GM21367 (cell line): ENCODE data around the gene GRIN2B.

Experiments
- ATAC-seq: cut with Tn5 transposase; IDR thresholded peaks from one replicate; pipeline ENCODE4 v1.9.1; 2021; ENCODE audit not compliant: unreplicated experiment

The GRIN2B gene

GRCh38 chr12:13957576-13957975, 23.8 kb downstream of the GRIN2B start:
- ATAC-seq: no peak

GRCh38 chr12:13956060-13956590, 25.3 kb downstream of the GRIN2B start:
- ATAC-seq: no peak

- no peak for ATAC-seq
Measured at GRCh38 chr12:13952096-13952495, 29.3 kb downstream of the GRIN2B start.

DNA sequence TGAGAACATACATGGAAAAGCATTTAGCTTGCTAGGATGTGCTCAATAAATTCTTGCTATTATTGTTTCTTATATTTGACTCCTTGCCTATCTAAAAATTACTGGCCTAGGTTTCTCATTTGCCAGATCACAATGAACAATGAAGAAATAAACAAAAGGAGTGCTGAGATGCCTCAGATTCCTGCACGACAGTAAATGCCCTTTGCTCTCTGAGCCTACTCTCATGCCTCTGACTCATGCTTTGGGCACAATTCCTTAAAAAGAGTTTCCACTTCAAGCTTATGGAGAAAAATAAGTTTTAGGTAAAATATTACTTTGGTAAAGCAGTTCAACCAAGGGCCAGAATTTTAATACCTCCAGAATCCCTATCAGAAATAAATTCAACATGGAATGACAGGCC, 30.9 kb downstream of the GRIN2B start:
- ATAC-seq: no peak

DNA sequence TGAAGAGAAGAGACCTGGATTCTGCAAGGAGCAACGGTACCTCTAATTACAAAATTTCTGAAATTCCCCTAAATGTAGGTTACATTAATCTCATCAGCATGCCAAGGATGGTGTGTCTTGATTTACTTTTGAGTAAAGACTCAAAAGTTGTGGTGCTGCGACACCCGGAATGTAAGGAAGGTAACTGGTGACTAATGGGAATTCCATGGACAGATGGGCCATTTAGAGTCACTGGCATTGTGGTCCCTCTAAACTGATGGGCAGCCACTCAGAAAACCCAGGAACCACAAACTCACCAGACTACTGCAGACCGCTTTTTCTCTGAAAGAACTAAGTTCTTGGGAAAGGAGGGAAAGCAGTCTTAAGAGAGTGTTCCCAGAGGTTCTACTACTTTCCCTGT, 32.8 kb downstream of the GRIN2B start:
- ATAC-seq: no peak

DNA sequence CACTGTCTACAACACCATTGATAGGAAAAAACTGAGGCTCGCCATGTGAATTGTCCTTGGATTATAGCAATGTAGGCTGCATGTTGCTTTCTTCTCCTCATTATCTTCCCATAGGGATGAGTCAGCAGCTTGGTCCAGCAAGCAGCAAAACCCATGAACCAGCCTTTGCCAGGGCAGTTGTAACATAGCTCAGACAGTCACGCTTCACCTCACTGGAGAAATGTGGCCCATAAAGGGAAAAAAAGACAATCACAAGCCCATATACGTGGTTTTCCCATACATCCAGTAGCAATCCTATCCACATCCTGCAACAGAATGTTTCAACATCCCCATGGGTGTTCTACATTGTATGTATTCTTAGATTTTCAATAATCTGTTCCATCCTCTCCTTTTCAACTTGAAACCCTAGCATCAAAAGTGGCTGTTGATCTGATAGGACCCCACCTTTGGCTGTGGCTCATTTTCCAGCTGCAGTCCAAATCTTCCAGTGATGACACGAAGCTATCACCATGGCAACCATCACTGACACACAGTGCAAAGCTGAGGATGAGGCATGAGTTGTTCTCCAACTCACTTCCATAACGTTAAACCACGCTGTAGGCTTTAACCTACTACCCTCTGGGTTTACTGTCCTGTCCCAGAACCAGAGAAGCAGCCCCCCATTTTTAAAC, 34.0 kb downstream of the GRIN2B start:
- no peak for ATAC-seq

DNA sequence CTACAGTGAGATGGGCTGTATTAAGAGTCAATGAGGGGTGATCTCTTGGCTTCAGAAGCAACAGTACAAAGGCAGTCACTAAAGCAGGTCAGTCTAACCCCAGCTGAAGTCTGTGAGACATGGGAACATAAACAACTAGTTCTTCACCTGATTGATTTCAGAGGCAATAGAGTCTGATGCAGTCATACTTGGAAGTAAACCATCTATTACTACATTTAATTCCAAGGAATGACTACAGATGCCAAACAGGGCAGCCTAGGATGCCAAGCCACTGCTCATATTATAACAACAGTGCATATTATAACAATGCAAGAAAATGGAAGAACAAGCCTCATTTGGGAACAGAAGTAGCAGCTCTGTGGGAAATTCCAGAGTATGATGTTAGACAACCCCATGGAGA, 35.8 kb downstream of the GRIN2B start:
- ATAC-seq: no peak

DNA sequence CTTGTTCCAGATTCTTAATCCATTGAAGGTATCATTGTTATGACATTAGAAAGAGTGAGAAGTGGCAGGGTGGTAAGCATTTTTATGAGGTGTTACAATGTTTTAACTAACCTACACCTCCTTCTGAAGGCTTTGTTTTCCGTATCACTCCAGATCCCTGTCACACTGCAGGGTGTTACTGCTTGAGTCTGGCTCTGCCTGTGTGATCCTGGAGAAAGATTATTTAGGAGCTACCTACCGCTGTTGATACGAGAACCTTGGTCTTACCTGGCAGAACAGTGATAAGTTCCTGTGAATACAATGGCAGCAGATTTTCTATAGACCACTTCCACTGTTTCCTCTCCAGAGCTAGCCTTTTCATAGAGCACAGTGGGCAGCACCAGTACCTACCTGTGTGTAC, 36.2 kb downstream of the GRIN2B start:
- ATAC-seq: no peak

DNA sequence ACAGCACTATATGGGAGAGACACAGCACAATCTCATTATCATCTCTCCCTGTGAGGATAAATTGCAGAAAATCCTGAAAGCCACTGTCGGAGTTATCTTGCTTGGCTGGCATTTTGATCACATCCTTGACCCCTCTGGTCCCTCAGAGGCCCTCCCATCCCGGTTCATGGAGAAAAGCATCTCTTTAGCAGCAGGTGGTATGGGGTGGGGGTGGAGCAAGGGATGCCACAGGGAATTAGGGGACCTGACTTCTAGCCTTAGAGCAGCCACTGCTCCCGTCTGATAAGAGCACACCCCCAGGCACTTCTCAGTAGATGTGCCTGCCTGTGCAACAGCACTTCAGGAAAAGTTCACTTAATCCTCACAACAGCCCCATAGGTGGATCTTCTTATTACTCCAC, 38.6 kb downstream of the GRIN2B start:
- no peak for ATAC-seq

DNA sequence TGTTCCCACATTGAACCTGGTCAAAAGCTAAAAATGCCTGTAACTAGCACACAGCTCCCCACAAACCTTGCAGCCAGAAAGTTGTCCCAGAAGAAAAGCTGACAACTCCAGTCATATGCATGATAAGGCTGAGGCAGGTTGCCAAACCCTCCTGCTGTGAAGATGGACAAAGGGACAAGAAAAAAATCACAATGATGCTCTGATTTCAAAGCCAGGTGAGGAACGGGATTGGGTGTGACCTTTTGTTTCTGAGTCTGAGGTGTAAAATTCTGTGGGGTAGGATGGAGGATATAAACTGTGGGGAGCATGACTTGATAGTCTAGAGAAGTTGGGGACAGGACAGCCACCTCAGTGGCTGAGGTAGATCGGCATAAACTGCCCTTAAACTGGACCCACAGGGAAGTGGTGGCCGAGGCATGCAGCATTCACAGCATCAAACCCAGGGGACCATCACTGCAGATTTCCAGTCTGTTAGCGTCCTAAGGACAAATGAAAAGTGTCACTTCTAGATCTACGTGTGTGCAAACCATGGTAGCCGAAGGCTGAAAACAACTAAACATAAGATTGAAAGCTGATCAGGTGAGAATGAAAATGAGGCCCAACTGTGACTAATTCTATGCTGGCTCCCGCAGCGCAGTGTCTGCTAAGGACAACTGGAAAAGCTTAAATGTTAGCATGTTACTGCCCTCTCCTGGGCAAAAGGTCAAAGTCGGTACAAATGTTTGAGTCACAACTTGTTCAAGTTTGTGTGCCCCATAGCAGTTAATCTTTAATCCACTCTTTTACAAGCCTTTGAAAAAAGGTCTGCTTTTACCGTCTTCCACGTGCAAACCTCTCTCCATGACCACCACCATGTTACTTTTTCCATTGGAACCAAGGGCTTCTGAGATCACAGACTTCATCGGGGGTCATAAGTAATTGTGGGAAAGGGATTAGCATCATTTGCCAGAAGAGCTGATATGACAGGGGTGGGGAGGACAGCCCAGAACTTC, 39.8 kb downstream of the GRIN2B start:
- ATAC-seq: peak; percentile 53

DNA sequence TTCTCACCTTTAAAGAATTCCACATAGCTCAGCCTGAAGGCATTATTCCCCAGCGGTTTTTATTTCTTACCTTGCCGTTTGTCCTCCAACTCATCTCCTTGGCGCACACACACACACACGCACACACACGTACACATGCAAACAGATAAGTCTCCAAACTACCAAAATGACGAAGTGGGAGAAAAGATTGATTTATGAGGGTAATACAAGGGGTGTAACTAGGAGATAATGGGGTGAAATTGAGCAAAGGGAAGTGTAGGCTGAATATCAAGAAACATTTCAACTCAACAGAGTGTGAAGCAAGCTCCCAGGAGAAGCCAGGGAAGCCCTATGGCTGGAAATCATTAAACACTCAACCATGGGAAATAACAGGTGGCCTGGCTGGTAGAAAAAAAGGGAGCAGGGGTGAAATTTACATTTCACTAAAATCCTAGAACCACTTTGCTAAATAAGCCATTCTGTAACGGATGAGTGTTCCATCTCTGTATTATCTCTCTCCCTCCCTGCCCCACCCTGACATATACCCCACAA, 41.0 kb downstream of the GRIN2B start:
- no peak for ATAC-seq

GRCh38 chr12:13937735-13938134, 43.7 kb downstream of the GRIN2B start:
- no peak for ATAC-seq

GRCh38 chr12:13935169-13935568, 46.2 kb downstream of the GRIN2B start:
- no peak for ATAC-seq
